Ectodermal cell (in vitro differentiated cells): ENCODE measurements around the gene SIX2.

Experiments
- H3K27ac ChIP-seq: 2 replicates; pipeline ENCODE4 v1.7.0; 2013; ENCODE audit warnings: mild to moderate bottlenecking, low read depth, low read length; ENCODE audit not compliant: insufficient read depth, poor library complexity, severe bottlenecking
- H3K27me3 ChIP-seq: 2 replicates; pipeline ENCODE4 v1.7.0; 2013; ENCODE audit warnings: mild to moderate bottlenecking, low read length; ENCODE audit not compliant: insufficient read depth, control insufficient read depth, poor library complexity, severe bottlenecking
- H3K36me3 ChIP-seq: one replicate; pipeline ENCODE4 v1.7.0; 2013; ENCODE audit warnings: low read length; ENCODE audit not compliant: control insufficient read depth, insufficient read depth
- H3K4me1 ChIP-seq: one replicate; pipeline ENCODE4 v1.7.0; 2013; ENCODE audit warnings: low read length; ENCODE audit not compliant: control insufficient read depth, insufficient read depth
- H3K4me3 ChIP-seq: 2 replicates; pipeline ENCODE4 v1.7.0; 2013; ENCODE audit warnings: low read depth, low read length, control low read depth; ENCODE audit not compliant: insufficient read depth
- H3K9me3 ChIP-seq: 2 replicates; pipeline ENCODE4 v1.7.0; 2013; ENCODE audit warnings: mild to moderate bottlenecking, low read length, moderate library complexity; ENCODE audit not compliant: control insufficient read depth
- WGBS, 2 experiments: methylation state at CpG; one replicate each; pipeline ENCODE4 v1.1.7; 2013; ENCODE audit warnings: missing lambda C conversion rate in 2 of 2; 5-methylcytosine and 5-hydroxymethylcytosine counted together

SIX2 gene

GRCh38 chr2:45024097-45024496 lies 14.8 kb upstream of the SIX2 start:
- WGBS, 2 experiments = 90 to 91% methylated on average over 5 of the region's 5 CpGs
- Histone ChIP-seq H3K9me3 (no peaks in the 10 kb centered on the region), H3K27me3 (no peaks in the 10 kb centered on the region), H3K27ac (no peak overlapping the region), H3K36me3 (no peaks in the 10 kb centered on the region), H3K4me3 (no peak overlapping the region), H3K4me1 (no peaks in the 10 kb centered on the region)

- Histone ChIP-seq H3K27me3 (peaks cover 12% of the 10 kb centered on the region), H3K4me3 (no peak overlapping the region), H3K4me1 (peaks cover 7% of the 10 kb centered on the region), H3K36me3 (no peaks in the 10 kb centered on the region), H3K9me3 (no peaks in the 10 kb centered on the region), H3K27ac (no peak overlapping the region)
- 89 to 91% methylated on average over 3 of the region's 3 CpGs for WGBS, 2 experiments
Measured at GRCh38 chr2:45020439-45020838, 11.2 kb upstream of the SIX2 start.

GRCh38 chr2:45018023-45018422 lies 8.8 kb upstream of the SIX2 start:
- Histone ChIP-seq H3K9me3 (no peaks in the 10 kb centered on the region), H3K27ac (no peak overlapping the region), H3K27me3 (peaks cover 36% of the 10 kb centered on the region), H3K4me1 (peaks cover 13% of the 10 kb centered on the region), H3K4me3 (no peak overlapping the region), H3K36me3 (no peaks in the 10 kb centered on the region)
- WGBS, 2 experiments = 21 to 50% methylated on average over 1 of the region's 1 CpG

- peaks cover 68% of the 10 kb centered on the region for H3K27me3 ChIP-seq
- 75 to 81% methylated on average over 7 of the region's 7 CpGs for WGBS, 2 experiments
- H3K36me3 ChIP-seq = no peaks in the 10 kb centered on the region
- peaks cover 33% of the 10 kb centered on the region for H3K4me1 ChIP-seq
- no peak overlapping the region for H3K27ac ChIP-seq
- no peak overlapping the region for H3K4me3 ChIP-seq
- H3K9me3 ChIP-seq = no peaks in the 10 kb centered on the region
Measured at GRCh38 chr2:45014831-45015230, 5.6 kb upstream of the SIX2 start.

- H3K36me3 ChIP-seq = no peaks in the 10 kb centered on the region
- no peak overlapping the region for H3K27ac ChIP-seq
- H3K27me3 ChIP-seq = peaks cover 73% of the 10 kb centered on the region
- no peaks in the 10 kb centered on the region for H3K9me3 ChIP-seq
- peak overlapping the region; percentile 20 for H3K4me3 ChIP-seq
- 1% methylated on average over 57 of the region's 57 CpGs for WGBS, 2 experiments
- peaks cover 33% of the 10 kb centered on the region for H3K4me1 ChIP-seq
Measured at GRCh38 chr2:45014016-45014702, 4.9 kb upstream of the SIX2 start.

- H3K27me3 ChIP-seq = peaks cover 80% of the 10 kb centered on the region
- H3K9me3 ChIP-seq = no peaks in the 10 kb centered on the region
- no peak overlapping the region for H3K27ac ChIP-seq
- 1 to 2% methylated on average over 83 of the region's 83 CpGs for WGBS, 2 experiments
- peaks cover 38% of the 10 kb centered on the region for H3K4me1 ChIP-seq
- no peaks in the 10 kb centered on the region for H3K36me3 ChIP-seq
- H3K4me3 ChIP-seq = peak overlapping the region; percentile 20
Measured at GRCh38 chr2:45013229-45014015, 4.2 kb upstream of the SIX2 start.

- Histone ChIP-seq H3K4me3 (no peak overlapping the region), H3K27ac (no peak overlapping the region), H3K36me3 (no peaks in the 10 kb centered on the region), H3K27me3 (peaks cover 87% of the 10 kb centered on the region), H3K4me1 (peaks cover 37% of the 10 kb centered on the region), H3K9me3 (no peaks in the 10 kb centered on the region)
- WGBS, 2 experiments = 20% methylated on average over 13 of the region's 13 CpGs
Measured at GRCh38 chr2:45012733-45013132, 3.5 kb upstream of the SIX2 start.

GRCh38 chr2:45011621-45012602 lies 2.7 kb upstream of the SIX2 start:
- Histone ChIP-seq H3K4me1 (peaks cover 34% of the 10 kb centered on the region), H3K36me3 (no peaks in the 10 kb centered on the region), H3K27ac (no peak overlapping the region), H3K27me3 (peaks cover 89% of the 10 kb centered on the region), H3K9me3 (no peaks in the 10 kb centered on the region), H3K4me3 (no peak overlapping the region)
- 42 to 43% methylated on average over 10 of the region's 10 CpGs for WGBS, 2 experiments

- no peak overlapping the region for H3K27ac ChIP-seq
- H3K4me3 ChIP-seq = no peak overlapping the region
- H3K9me3 ChIP-seq = no peaks in the 10 kb centered on the region
- H3K27me3 ChIP-seq = peaks cover 97% of the 10 kb centered on the region
- H3K4me1 ChIP-seq = peaks cover 34% of the 10 kb centered on the region
- WGBS, 2 experiments = 51 to 53% methylated on average over 3 of the region's 3 CpGs
- no peaks in the 10 kb centered on the region for H3K36me3 ChIP-seq
Measured at GRCh38 chr2:45011121-45011520, 1.9 kb upstream of the SIX2 start.

- peaks cover 98% of the 10 kb centered on the region for H3K27me3 ChIP-seq
- H3K9me3 ChIP-seq = no peaks in the 10 kb centered on the region
- 5 to 6% methylated on average over 5 of the region's 5 CpGs for WGBS, 2 experiments
- peak overlapping the region; percentile 28 for H3K4me3 ChIP-seq
- H3K36me3 ChIP-seq = no peaks in the 10 kb centered on the region
- H3K27ac ChIP-seq = no peak overlapping the region
- peaks cover 34% of the 10 kb centered on the region for H3K4me1 ChIP-seq
Measured at GRCh38 chr2:45010702-45011012, 1.4 kb upstream of the SIX2 start.
